H54 (cell line): ENCODE results near the gene TTLL11.

Experiments
- DNase-seq: peaks from one replicate; pipeline ENCODE4 v3.0.0; 2011; ENCODE audit warnings: low spot score, mixed read lengths; ENCODE audit not compliant: insufficient read length
- FAIRE-seq: peaks from 3 replicates; lab custom pipeline; 2011; peaks lifted over from hg19 to GRCh38; lab: Jason Lieb, UNC
- POLR2A ChIP-seq: IDR thresholded peaks from 2 replicates; pipeline ENCODE4 v1.6.1; 2011; ENCODE audit warnings: low read depth, mild to moderate bottlenecking, low read length

TTLL11 gene

GRCh38 chr9:121840838-121841760, 252.0 kb downstream of the TTLL11 start:
- no peak for FAIRE-seq
- TF ChIP-seq POLR2A: no peak

GRCh38 chr9:121839726-121840500, 253.2 kb downstream of the TTLL11 start:
- no peak for FAIRE-seq
- DNase-seq: no peak
- no peak for TF ChIP-seq POLR2A

More at GRCh38 chr9:121840838-121841760, 252.0 kb downstream of the TTLL11 start:
- DNase-seq: no peak

- DNase-seq: no peak
- no peak for TF ChIP-seq POLR2A
- no peak for FAIRE-seq
Observed at GRCh38 chr9:121838746-121839669, 254.1 kb downstream of the TTLL11 start.

GRCh38 chr9:121837113-121837961, 255.8 kb downstream of the TTLL11 start:
- no peak for FAIRE-seq
- no peak for DNase-seq
- no peak for TF ChIP-seq POLR2A

GRCh38 chr9:121836366-121836885, 256.7 kb downstream of the TTLL11 start:
- no peak for TF ChIP-seq POLR2A
- FAIRE-seq (no peak), DNase-seq (no peak)

GRCh38 chr9:121835587-121836365, 257.3 kb downstream of the TTLL11 start:
- DNase-seq (no peak), FAIRE-seq (no peak)
- TF ChIP-seq POLR2A: no peak

GRCh38 chr9:121833061-121833460, 260.0 kb downstream of the TTLL11 start:
- no peak for TF ChIP-seq POLR2A
- FAIRE-seq (no peak), DNase-seq (no peak)

- no peak for TF ChIP-seq POLR2A
- DNase-seq: no peak
- FAIRE-seq: no peak
Observed at GRCh38 chr9:121831869-121832268, 261.2 kb downstream of the TTLL11 start.

GRCh38 chr9:121830441-121831140, 262.5 kb downstream of the TTLL11 start:
- TF ChIP-seq POLR2A: no peak
- no peak for FAIRE-seq

GRCh38 chr9:121827251-121827967, 265.7 kb downstream of the TTLL11 start:
- FAIRE-seq (no peak), DNase-seq (no peak)
- TF ChIP-seq POLR2A: no peak

More at GRCh38 chr9:121830441-121831140, 262.5 kb downstream of the TTLL11 start:
- no peak for DNase-seq

GRCh38 chr9:121826711-121827110, 266.4 kb downstream of the TTLL11 start:
- FAIRE-seq (no peak), DNase-seq (no peak)
- TF ChIP-seq POLR2A: no peak
